GM19043 (cell line): ENCODE data around the gene SOX30.
"Not testable (repeated sequence)": the region's sequence is repeated elsewhere in the genome, so short reads cannot be mapped to it uniquely, and the experiment has no call there.

Source experiments
- ATAC-seq: cut with Tn5 transposase; IDR thresholded peaks from one replicate; pipeline ENCODE4 v1.9.1; 2021; ENCODE audit warnings: low read depth; ENCODE audit not compliant: unreplicated experiment

SOX30 gene

GRCh38 chr5:157652377-157652692 lies at the start of gene SOX30:
Gene SOX30 (minus strand): TSS chr5:157652438. CDS start chr5:157652078, 360 bp downstream.
- ATAC-seq: no peak

GRCh38 chr5:157698674-157699073 lies 46.4 kb upstream of the SOX30 start:
- ATAC-seq: not testable (repeated sequence)

GRCh38 chr5:157696154-157696553 lies 43.9 kb upstream of the SOX30 start:
- ATAC-seq: not testable (repeated sequence)

GRCh38 chr5:157693816-157694215 lies 41.6 kb upstream of the SOX30 start:
- not testable (repeated sequence) for ATAC-seq

DNA sequence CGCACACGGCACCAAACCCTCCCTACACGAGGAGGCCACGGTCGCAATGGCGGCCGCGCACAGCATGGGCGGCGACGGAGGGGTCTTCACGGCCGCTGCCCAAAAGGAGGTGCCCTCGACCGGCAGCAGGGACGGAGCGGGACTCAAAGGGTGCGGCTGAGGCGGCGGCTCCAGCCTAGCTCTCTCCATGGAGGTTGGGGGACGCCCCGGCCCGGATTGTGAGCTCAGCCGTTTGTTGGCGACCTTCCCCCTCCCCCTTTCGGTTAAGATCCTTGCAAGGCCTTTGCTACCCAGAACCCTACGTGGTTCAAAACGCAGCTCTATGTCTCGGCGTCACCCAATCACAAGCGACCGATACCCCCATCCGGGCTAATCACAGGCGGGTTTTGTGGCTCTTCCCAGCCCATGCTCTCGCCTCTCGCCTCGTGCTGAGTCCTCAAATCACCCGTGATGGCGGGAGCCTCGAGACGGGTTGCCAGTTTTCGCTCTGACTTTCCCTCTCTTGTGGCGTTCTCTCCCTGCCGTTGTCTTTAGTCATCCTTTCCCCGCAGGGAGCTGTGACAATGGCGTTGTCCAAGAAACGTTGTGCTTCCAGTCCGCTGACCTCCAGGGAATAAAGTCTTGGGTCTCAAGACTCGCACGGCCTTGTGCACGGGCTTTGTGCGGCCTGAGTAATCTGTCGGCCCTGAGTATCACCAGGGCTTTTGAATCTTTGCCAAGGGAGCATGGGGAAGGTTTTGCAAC lies 38.6 kb upstream of the SOX30 start:
- no peak for ATAC-seq

- no peak for ATAC-seq
Measured at GRCh38 chr5:157689942-157690689, 37.9 kb upstream of the SOX30 start.

DNA sequence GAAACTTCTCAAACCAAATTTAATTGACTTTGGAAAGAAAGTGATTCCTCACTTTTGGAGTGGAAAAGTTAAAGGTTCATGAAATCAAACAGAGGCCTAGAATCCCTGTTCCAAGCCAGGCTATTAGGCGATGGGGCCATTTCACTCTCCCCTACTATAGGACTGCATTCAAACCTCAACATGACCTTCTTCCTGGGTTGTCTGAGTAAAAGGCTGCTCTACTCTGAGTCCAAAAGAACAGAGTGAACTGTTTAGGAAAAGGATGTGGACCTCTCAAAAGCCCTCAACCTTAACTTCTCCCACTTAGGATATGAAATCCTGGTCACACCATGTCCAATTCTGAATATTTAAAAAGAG lies 34.9 kb upstream of the SOX30 start:
- no peak for ATAC-seq

GRCh38 chr5:157686276-157687197 lies 34.3 kb upstream of the SOX30 start:
- ATAC-seq: not testable (repeated sequence)

GRCh38 chr5:157682257-157682656 lies 30.0 kb upstream of the SOX30 start:
- ATAC-seq: no peak

GRCh38 chr5:157681048-157681447 lies 28.8 kb upstream of the SOX30 start:
- ATAC-seq: no peak

DNA sequence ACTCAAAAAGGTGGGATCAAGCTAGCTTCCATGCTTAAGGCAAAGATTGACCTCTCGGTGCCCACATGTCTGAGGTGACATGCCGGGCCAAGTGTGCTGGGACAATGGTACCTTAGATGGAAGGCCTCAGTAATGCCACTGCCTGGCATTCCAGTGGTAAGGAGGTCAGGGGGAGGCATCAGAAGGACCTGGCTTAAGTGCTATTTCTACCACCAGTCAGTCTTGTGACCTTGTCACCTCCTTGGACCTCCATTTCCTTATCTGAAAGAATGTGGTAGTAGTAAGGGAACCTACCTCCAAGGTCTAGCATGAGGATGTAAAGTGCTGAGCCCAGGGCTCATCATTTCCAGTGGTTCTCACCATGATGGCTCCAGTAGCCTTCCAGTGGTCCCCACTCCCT lies 28.0 kb upstream of the SOX30 start:
- ATAC-seq: no peak

DNA sequence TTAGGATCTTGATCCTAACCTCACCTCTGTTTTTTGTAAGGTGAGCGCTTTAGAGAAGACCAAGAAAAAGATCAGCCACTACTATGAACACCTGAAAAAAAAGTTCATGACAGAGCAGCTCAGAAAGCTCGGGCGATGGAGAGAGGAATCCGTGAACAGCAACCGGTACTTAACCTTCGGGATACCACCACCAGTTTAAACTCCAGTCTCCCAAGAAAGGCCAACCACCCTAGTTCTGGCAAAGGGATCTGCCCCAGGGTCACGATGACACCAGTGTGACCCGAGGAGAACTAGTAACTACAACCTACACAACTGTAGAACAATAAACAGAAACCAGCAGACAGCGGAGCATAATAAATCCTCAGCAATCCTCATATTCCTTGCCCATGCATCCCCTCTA lies 27.6 kb upstream of the SOX30 start:
- ATAC-seq: no peak

- no peak for ATAC-seq
Measured at GRCh38 chr5:157677931-157678330, 25.7 kb upstream of the SOX30 start.

GRCh38 chr5:157674351-157674750 lies 22.1 kb upstream of the SOX30 start:
- ATAC-seq: not testable (repeated sequence)

- ATAC-seq: no peak
Measured at GRCh38 chr5:157672976-157673375, 20.7 kb upstream of the SOX30 start.

DNA sequence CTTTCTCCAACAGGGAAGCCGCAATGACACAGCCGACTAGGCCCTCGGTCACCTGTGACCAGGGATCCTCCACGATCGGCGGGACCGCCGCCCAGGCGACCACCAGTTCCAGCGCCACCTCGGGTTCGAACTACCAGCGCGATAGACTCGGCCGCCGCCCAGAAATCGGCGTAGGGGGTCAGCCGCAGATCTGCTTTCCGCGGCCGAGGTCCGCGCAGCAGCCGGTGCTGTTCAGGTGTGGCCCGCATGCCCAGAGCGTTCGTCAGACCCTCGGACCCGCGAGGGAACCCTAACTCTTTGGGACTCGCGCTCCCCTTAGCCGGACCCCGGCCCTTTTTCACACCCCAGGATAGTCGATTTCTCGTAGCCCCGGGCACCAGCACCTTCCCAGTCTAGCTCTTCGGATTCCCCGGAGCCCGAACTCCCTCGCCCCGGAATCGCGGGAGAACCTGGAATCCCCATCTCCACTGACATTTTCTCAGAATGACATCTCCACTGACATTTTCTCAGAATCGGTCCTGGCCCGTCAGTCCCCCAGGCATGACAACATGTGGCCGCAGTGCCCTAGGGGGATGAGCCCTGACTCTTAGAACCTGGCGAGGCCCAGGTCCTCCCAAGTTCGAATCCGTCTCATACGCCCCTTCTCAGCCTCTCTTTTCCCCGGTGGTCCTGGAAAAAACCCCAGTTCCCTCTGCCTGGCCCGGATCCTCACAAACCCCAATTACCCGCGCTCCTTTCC lies 19.5 kb upstream of the SOX30 start:
- ATAC-seq: no peak

DNA sequence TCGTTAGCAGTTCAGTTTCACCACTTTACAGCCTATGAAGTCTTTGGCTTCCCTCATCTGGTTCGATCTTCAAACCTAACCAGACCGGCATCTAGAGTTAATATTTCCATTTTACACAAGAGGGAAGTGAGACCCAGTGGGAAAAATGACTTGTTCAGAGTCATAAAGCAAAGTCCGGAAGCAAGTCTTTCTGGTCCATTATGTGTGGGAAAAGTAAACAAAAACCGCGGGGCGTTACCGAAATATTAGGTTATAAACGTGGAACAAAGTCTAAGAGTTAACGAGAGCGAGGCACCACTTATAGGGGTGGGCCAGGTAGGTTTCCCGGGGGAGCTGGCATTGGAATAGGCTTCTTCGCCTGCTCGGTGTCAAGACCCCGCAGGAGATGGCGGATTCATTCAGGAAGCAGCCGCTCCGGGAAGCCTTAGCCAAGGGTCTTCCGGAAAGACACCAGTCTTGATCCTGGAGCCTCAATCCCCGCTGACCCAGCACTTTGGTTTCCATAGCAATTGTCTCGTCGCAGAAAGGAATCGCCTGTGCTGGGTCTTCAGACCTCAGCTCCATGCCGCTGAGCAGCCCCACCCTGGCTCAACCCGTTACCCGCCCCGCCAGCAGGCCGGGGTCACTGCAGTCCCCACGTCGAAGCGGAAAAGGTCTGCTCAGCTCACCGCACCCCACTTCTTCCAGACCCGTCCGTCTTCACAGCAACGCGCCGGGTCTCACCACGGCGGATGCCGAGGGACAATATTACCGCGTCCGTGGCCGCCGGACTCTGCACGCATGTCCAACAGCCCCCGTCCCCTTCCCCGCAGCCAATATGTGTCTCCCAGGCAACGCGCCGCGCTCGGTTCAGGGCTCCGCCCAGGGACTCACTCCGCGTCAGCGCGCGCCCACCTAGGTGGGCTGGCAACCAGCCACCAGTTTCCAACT lies 18.7 kb upstream of the SOX30 start, which contains the start of gene C5orf52:
TSS of gene C5orf52 (plus strand) at position 872 of the 930 bp plus-strand sequence. CDS start 82 bp downstream, outside the sequence.
- ATAC-seq: peak; percentile 50

GRCh38 chr5:157669701-157670097 lies 17.5 kb upstream of the SOX30 start:
- no peak for ATAC-seq

GRCh38 chr5:157668356-157668755 lies 16.1 kb upstream of the SOX30 start:
- ATAC-seq: no peak
